Thoracic aorta (tissue), 2 donors: ENCODE results near the gene ACVR1B. TPM values are rescaled to one million over a fixed set of nuclear protein-coding genes. Genes with fewer than 3 reads are reported as not detected.

Experiments used
- ATAC-seq: fragments of 150-250 bp; one replicate; pipeline ENCODE4 v1.8.0; 2017; ENCODE audit warnings: low read depth; ENCODE audit not compliant: insufficient number of reproducible peaks, low FRiP score
- DNase-seq: peaks from one replicate; pipeline ENCODE4 v3.0.0-alpha.2; 2020; ENCODE audit warnings: low spot score
- H3K27ac ChIP-seq, 2 donors: fragments of 200-600 bp; sonication (generic); 1 replicate in 1 of 2; 2 replicates in 1 of 2; pipeline ENCODE4 v1.5.1; 2016; ENCODE audit warnings: mild to moderate bottlenecking in 2 of 2, moderate library complexity in 2 of 2
- H3K27me3 ChIP-seq: fragments of 200-600 bp; sonication (generic); replicated peaks from 2 replicates; pipeline ENCODE4 v1.6.0; 2016; ENCODE audit warnings: mild to moderate bottlenecking; ENCODE audit not compliant: insufficient read depth
- H3K36me3 ChIP-seq: fragments of 200-600 bp; sonication (generic); one replicate; pipeline ENCODE4 v1.5.1; 2016
- H3K4me1 ChIP-seq, 2 donors: fragments of 200-600 bp; sonication (generic); 1 replicate in 1 of 2; 2 replicates in 1 of 2; pipeline versions ENCODE4 v1.5.1 to v1.6.0; 2016; ENCODE audit warnings: low read depth in 2 of 2, mild to moderate bottlenecking in 1 of 2; ENCODE audit not compliant: control insufficient read depth in 1 of 2
- H3K4me3 ChIP-seq: fragments of 200-600 bp; sonication (generic); 2 replicates; pipeline ENCODE4 v1.5.1; 2016; ENCODE audit warnings: mild to moderate bottlenecking
- H3K9me3 ChIP-seq: fragments of 200-600 bp; sonication (generic); 2 replicates; pipeline ENCODE4 v1.5.1; 2016
- total RNA-seq, 2 donors: library from RNA; depleted of rRNA; stranded (reverse); fragments of >200 nt; gene quantifications; one replicate each; pipeline versions ENCODE4 v1.1.0 to v1.2.3, GENCODE V29; 2016
- TF ChIP-seq, protein P1 (sequence below): fragments of 200-600 bp; sonication (generic); IDR thresholded peaks from one replicate; pipeline ENCODE4 v1.5.1; 2019; ENCODE audit warnings: antibody characterized with exemption

The ACVR1B gene
- total RNA-seq, 2 donors from 2014 or later, result 9.9 to 24.4 TPM

- no peaks in the 10 kb centered on the region for H3K36me3 ChIP-seq
- no peaks in the 10 kb centered on the region for H3K9me3 ChIP-seq
- no peak overlapping the region for H3K4me3 ChIP-seq
- H3K27me3 ChIP-seq, result no peaks in the 10 kb centered on the region
- ATAC-seq, result no peak
- TF ChIP-seq, protein P1, sequence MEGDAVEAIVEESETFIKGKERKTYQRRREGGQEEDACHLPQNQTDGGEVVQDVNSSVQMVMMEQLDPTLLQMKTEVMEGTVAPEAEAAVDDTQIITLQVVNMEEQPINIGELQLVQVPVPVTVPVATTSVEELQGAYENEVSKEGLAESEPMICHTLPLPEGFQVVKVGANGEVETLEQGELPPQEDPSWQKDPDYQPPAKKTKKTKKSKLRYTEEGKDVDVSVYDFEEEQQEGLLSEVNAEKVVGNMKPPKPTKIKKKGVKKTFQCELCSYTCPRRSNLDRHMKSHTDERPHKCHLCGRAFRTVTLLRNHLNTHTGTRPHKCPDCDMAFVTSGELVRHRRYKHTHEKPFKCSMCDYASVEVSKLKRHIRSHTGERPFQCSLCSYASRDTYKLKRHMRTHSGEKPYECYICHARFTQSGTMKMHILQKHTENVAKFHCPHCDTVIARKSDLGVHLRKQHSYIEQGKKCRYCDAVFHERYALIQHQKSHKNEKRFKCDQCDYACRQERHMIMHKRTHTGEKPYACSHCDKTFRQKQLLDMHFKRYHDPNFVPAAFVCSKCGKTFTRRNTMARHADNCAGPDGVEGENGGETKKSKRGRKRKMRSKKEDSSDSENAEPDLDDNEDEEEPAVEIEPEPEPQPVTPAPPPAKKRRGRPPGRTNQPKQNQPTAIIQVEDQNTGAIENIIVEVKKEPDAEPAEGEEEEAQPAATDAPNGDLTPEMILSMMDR, result no peak
- peaks cover 5 to 10% of the 10 kb centered on the region in 2 donors for H3K4me1 ChIP-seq
- H3K27ac ChIP-seq, result no peak overlapping the region
- DNase-seq, result no peak
Observed at GRCh38 chr12:51961834-51962233, 10.3 kb downstream of the ACVR1B start.

- DNase-seq, result no peak
- Histone ChIP-seq H3K27ac (no peak overlapping the region), H3K9me3 (no peaks in the 10 kb centered on the region), H3K4me3 (no peak overlapping the region), H3K27me3 (no peaks in the 10 kb centered on the region), H3K36me3 (no peaks in the 10 kb centered on the region), H3K4me1 (peaks cover 5 to 10% of the 10 kb centered on the region in 2 donors)
- no peak for ATAC-seq
- TF ChIP-seq, protein P1, result no peak
Observed at GRCh38 chr12:51962737-51963136, 11.2 kb downstream of the ACVR1B start.

DNA sequence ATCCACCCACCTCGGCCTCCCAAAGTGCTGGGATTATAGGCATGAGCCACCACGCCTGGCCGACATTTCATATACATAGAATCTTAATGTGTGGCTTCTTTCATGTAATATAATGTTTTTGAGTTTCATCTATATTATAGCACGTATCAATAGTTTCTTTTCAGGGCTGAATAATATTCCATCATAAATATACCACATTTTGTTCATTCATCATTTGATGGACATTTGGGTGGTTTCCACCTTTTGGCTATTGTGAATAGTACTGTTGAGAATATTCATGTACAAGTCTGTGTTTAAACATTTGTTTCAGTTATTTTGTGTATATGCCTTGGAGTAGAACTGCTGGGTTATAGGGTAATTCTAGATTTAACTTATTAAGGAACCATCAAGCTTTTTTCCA lies 12.0 kb downstream of the ACVR1B start:
- TF ChIP-seq, protein P1, result no peak

DNA sequence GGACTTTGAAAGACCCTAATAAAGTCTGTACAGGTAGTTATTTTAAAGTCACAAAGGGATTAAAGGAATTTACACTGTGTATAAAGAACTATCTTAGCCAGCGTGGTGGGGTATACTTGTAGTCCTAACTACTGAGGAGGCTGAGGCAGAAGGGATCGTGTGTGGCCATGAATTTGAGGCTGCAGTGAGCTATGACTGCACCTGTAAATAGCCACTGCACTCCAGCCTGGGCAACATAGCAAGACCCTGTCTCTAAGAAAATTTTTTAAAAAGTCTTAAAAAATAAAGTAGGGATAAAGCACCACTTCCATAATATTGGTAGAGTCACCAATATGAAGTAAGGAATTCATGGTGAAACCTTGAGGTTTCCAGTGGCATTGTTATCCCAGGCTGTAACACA lies 18.1 kb downstream of the ACVR1B start:
- DNase-seq (no peak), ATAC-seq (no peak)
- TF ChIP-seq, protein P1, result no peak
- Histone ChIP-seq H3K27me3 (no peaks in the 10 kb centered on the region), H3K4me1 (peaks cover 41 to 48% of the 10 kb centered on the region in 2 donors), H3K27ac (no peak overlapping the region), H3K9me3 (no peaks in the 10 kb centered on the region), H3K36me3 (no peaks in the 10 kb centered on the region), H3K4me3 (no peak overlapping the region)

More for the DNA sequence above, 12.0 kb downstream of the ACVR1B start:
- ATAC-seq, result no peak
- no peaks in the 10 kb centered on the region for H3K36me3 ChIP-seq
- H3K4me3 ChIP-seq, result no peak overlapping the region
- no peaks in the 10 kb centered on the region for H3K9me3 ChIP-seq
- H3K27me3 ChIP-seq, result no peaks in the 10 kb centered on the region
- DNase-seq, result no peak
- peaks cover 5 to 10% of the 10 kb centered on the region in 2 donors for H3K4me1 ChIP-seq
- no peak overlapping the region for H3K27ac ChIP-seq

DNA sequence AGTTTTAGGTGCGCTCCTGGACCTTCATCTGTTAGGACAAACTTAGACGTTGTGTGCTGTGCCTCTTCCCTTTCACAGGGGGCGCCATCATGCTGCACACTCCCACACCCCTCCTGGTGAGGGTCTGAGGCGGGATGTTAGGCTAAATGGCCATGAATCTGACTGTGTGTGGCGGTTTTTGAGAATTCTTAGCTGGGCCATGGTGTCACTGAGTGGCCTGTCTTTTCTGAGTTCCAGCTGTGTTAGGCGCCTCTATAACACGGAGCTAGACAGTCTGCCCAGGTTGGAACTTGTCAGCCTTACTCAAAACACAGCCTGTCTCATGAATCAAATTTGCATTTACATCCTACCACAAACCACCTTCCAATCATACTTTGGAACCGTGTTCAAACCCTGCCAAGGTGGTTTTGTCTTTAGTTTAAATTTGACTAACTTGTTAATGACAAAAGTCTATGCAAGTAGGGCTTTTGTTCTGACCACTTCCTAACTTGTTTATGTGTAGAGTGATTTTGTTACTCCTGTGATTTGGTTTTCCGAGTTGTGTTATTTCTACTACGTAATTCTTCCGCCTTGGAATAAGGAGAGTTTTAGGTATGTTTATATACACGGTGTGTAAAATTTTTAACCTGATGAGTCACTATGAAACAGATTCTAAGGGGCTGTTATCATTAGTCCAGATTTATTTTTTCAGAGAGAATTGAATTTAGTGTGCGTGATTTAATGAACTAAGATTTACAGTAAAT lies 19.6 kb downstream of the ACVR1B start:
- H3K9me3 ChIP-seq, result no peaks in the 10 kb centered on the region
- ATAC-seq (no peak), DNase-seq (no peak)
- H3K36me3 ChIP-seq, result peaks cover 5% of the 10 kb centered on the region
- H3K27me3 ChIP-seq, result no peaks in the 10 kb centered on the region
- peaks cover 42 to 50% of the 10 kb centered on the region in 2 donors for H3K4me1 ChIP-seq
- TF ChIP-seq, protein P1, result no peak
- no peak overlapping the region for H3K27ac ChIP-seq
- no peak overlapping the region for H3K4me3 ChIP-seq
